ENCODE results near the gene PRSS56. TPM values are rescaled to one million over a fixed set of nuclear protein-coding genes. Genes with fewer than 3 reads are reported as not detected.
A peak's percentile ranks its signal among the peaks of the same experiment; 100 is the strongest.

The PRSS56 gene
- total and polyA plus RNA-seq, 2 of the 8 experiments (the other 6 are each of a cell fraction or from before 2014, with no cell fraction given), result 0.03 TPM; not detected in 1

DNA sequence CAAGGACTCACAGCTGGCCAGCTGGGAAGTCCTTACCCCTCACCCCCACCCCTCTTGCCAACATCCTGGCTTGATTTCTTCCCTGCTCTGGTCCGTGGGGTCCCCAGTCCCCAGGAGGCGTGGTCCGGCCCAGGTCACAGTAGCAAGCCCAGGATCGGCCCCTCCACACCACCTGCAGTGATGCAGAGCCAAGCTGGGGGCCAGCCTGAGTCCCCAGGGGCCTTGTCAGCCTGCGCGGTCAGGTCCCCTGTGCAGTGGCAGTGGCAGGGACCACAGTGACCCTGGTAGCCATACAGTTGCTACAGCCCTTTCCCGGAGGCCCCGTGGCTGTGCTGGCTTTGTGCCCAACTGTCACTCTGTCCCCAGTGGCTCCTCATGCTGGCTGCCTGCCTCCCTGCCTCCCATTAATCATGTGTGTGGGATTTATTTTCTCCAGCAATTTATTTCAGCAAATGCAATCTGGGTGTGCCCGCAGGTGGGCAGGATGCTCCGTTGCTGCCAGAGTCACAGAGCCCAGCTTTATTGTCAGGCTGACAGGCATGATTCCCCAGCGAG lies 8.8 kb upstream of the PRSS56 start:
- peaks cover 0 to 10% (median 4%) of the 10 kb centered on the region in 4 experiments; a peak in 3 of 7 replicates for H3K27me3 ChIP-seq (replicated peaks in 1 of 4; ENCODE audit: control insufficient read depth in 3 of 4, extremely low read depth in 1 of 4, insufficient read depth in 3 of 4, low read length in 3 of 4)
- no peaks in the 10 kb centered on the region for H3K79me1 ChIP-seq (ENCODE audit: low read depth, low read length)
- no peaks in the 10 kb centered on the region for H3K36me3 ChIP-seq (ENCODE audit: control insufficient read depth in 2 of 4, insufficient read depth in 4 of 4, low read length in 3 of 4)
- 86% methylated on average over 11 of the region's 11 CpGs; no CpG with 5 or more reads in 1 of the 2 experiments for WGBS, 2 experiments (ENCODE audit: extremely low coverage in 1 of 2, insufficient coverage in 1 of 2, insufficient read length in 1 of 2, insufficient replicate concordance in 2 of 2, low coverage in 1 of 2, low lambda C conversion rate in 2 of 2, missing lambda C conversion rate in 1 of 2)
- H4K20me1 ChIP-seq (replicated peaks in 1 of 2; ENCODE audit: control insufficient read depth in 1 of 2, insufficient read depth in 2 of 2, low read length in 2 of 2), result no peaks in the 10 kb centered on the region
- no peak overlapping the region for H2AFZ ChIP-seq (ENCODE audit: low read length)
- H2BK120ac ChIP-seq (replicated peaks; ENCODE audit: low read depth, low read length), result no peak overlapping the region
- no peak overlapping the region for H2BK5ac ChIP-seq (ENCODE audit: low read depth, low read length)
- H4K91ac ChIP-seq (replicated peaks; ENCODE audit: insufficient read length, low read length), result no peak overlapping the region
- peaks cover 2% of the 10 kb centered on the region; the same call in 1 of the 2 replicates for H3K23me2 ChIP-seq (ENCODE audit: low read depth, low read length)
- H3K9me3 ChIP-seq (ENCODE audit: insufficient read depth in 2 of 2, low read depth in 1 of 2, low read length in 1 of 2), result no peaks in the 10 kb centered on the region
- H3K27ac ChIP-seq (ENCODE audit: low read depth, low read length), result no peak overlapping the region
- H3K79me2 ChIP-seq (ENCODE audit: control insufficient read depth in 1 of 2, insufficient read depth in 2 of 2, low read length in 2 of 2), result no peaks in the 10 kb centered on the region
- H3K4me1 ChIP-seq (replicated peaks in 1 of 4; ENCODE audit: control insufficient read depth in 3 of 4, insufficient read depth in 4 of 4, low read length in 3 of 4), result peaks cover 0 to 10% (median 3%) of the 10 kb centered on the region in 4 experiments; a peak in 2 of 7 replicates
- H4K5ac ChIP-seq (ENCODE audit: insufficient read length, low read depth, low read length), result no peak overlapping the region
- no peak overlapping the region for H3K4ac ChIP-seq (replicated peaks; ENCODE audit: insufficient read length, low read depth, low read length)
- peak overlapping the region; percentile 12; the same call in 1 of the 2 replicates for H4K8ac ChIP-seq (ENCODE audit: extremely low read depth, insufficient read depth, low read length)
- no peak overlapping the region for H3K18ac ChIP-seq (ENCODE audit: extremely low read depth, low read length)
- H3K56ac ChIP-seq (replicated peaks; ENCODE audit: insufficient read length, low read depth, low read length), result no peak overlapping the region
- no peak overlapping the region for H3K9ac ChIP-seq (replicated peaks in 1 of 4; ENCODE audit: extremely low read depth in 1 of 4, low read depth in 3 of 4, low read length in 3 of 4)
- no peak overlapping the region for H3K23ac ChIP-seq (ENCODE audit: insufficient read length)
- no peak overlapping the region for H2BK12ac ChIP-seq (ENCODE audit: low read depth, low read length)
- no peak overlapping the region for H2AK5ac ChIP-seq (ENCODE audit: low read depth, low read length)
- no peak for TF ChIP-seq ASH2L (IDR thresholded peaks at IDR 0.05; ENCODE audit: low read length)
- TF ChIP-seq POU5F1 (IDR thresholded peaks at IDR 0.05; ENCODE audit: low read depth, low read length), result no peak
- TF ChIP-seq TEAD4 (IDR thresholded peaks at IDR 0.05; ENCODE audit: low read depth, low read length), result no peak
- no peak for TF ChIP-seq CBX5 (IDR thresholded peaks at IDR 0.05; ENCODE audit: low read depth, low read length)
- TF ChIP-seq RXRA (IDR thresholded peaks at IDR 0.05; ENCODE audit: insufficient read depth, low read depth, low read length), result no peak
- no peak for TF ChIP-seq ZNF274 (IDR thresholded peaks at IDR 0.05; ENCODE audit: borderline replicate concordance, extremely low read depth, low read length)
- no peak for TF ChIP-seq KDM5A (IDR thresholded peaks at IDR 0.05; ENCODE audit: low read length)
- TF ChIP-seq BACH1 (IDR thresholded peaks at IDR 0.05; ENCODE audit: low read length), result no peak
- TF ChIP-seq MAFK (IDR thresholded peaks at IDR 0.05; ENCODE audit: low read depth, low read length), result no peak
- TF ChIP-seq FOSL1 (IDR thresholded peaks at IDR 0.05; ENCODE audit: insufficient read depth, low read depth, low read length), result no peak
- ChIA-PET POLR2A (ENCODE audit: partially characterized antibody) (interaction anchor here (0.8 to 1.4 kb wide), 4 partner anchors 10 to 94 kb away, joined by 3 to 4 read pairs (median 4); no protein-coding TSS in a partner anchor), CTCF (ENCODE audit: partially characterized antibody) (interaction anchor here (0.8 to 10.8 kb wide), 6 partner anchors 11 to 149 kb away, joined by 3 to 176 read pairs (median 5); partner anchors contain the start of genes CHRND and PRSS56)
- no peak overlapping the region for H3K4me2 ChIP-seq (ENCODE audit: insufficient read depth in 1 of 2, low read depth in 2 of 2, low read length in 2 of 2)
- no peak overlapping the region for H3K4me3 ChIP-seq (ENCODE audit: extremely low read depth in 1 of 4, insufficient read depth in 2 of 4, low read depth in 3 of 4, low read length in 4 of 4)
- no peak overlapping the region for H2BK20ac ChIP-seq (ENCODE audit: low read length)
- H3K14ac ChIP-seq (ENCODE audit: insufficient read length), result no peak overlapping the region
- peak overlapping the region; percentile 72; the same call in 1 of the 2 replicates for H2BK15ac ChIP-seq (ENCODE audit: low read length)
- FAIRE-seq (no peak), DNase-seq (ENCODE audit: low read depth in 1 of 2, low spot score in 2 of 2) (no peak)

Data from H1 (cell line).